Right renal cortex interstitium (tissue), 3 donors: Measurements from ENCODE around the gene FAM149B1. TPM values are rescaled to one million over a fixed set of nuclear protein-coding genes. Genes with fewer than 3 reads are reported as not detected.
"Not testable (repeated sequence)": the region's sequence is repeated elsewhere in the genome, so short reads cannot be mapped to it uniquely, and the experiment has no call there.

Experiments used
- DNase-seq, 3 donors: peaks; one replicate each; pipeline ENCODE4 v3.0.0-alpha.2; 2013; ENCODE audit warnings: low read depth in 3 of 3, low spot score in 2 of 3
- polyA plus RNA-seq, 3 donors: library from polyadenylated mRNA; unstranded; fragments of 120-200 nt; gene quantifications; one replicate each; pipeline ENCODE4 v1.2.1, GENCODE V29; 2013; ENCODE audit not compliant: insufficient read length in 3 of 3

The FAM149B1 gene
- polyA plus RNA-seq, 3 donors: 41.3 to 45.1 (median 41.4) TPM

- no peak for DNase-seq
Observed at GRCh38 chr10:73228247-73228646, 60.3 kb downstream of the FAM149B1 start.

GRCh38 chr10:73229567-73229966 lies 61.6 kb downstream of the FAM149B1 start:
- no peak for DNase-seq

- no peak for DNase-seq
Observed at GRCh38 chr10:73232887-73233286, 65.0 kb downstream of the FAM149B1 start.

- no peak for DNase-seq
Observed at GRCh38 chr10:73233883-73234282, 66.0 kb downstream of the FAM149B1 start.

DNA sequence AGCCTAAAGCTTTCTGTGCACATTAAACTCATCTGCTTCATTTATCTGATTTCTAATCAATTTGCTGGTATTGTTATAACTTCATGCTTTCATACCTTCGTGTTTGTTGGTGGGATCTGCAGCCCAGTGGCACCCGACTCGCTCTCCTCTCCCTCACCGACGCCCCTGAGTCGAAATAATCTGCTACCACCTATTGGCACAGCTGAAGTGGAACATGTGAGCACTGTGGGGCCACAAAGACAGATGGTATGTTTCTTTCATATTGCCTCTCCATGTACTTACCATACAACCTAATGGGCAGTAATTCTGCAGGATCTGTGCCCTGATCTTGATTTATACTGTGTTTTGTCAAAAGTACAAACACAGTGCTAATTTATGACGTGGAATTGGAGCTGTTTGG lies 66.8 kb downstream of the FAM149B1 start:
- no peak for DNase-seq

- no peak for DNase-seq
Observed at GRCh38 chr10:73238990-73239566, 71.2 kb downstream of the FAM149B1 start.

GRCh38 chr10:73239908-73240307 lies 72.0 kb downstream of the FAM149B1 start:
- DNase-seq: no peak

DNA sequence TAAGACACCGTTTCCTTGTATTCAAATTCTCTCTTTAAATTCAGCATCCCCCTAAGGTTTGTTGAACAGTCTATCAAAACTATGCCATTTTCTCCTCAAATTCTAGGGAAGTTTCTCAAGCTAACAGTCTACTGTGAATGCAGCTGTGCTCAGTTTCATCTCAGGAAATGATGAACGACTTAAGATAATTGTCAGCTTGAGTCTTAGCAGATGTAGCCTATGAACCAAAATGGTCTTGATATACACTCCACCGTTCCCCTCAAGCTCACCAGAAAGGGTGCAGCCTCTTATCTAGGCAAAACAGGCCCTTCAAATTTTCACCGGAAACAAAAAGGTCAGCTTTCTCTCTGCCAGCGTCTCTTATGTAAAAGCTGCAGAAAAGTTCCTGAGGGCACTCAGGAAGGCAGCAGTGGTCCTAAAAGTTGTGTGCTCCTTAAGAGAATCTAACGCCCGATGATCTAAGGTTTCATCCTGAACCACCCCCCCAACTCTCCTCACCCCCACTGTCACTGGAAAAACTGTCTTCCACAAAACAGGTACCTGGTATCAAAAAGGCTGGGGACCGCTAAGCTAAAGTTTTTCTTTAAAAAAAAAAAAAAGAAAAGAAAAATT lies 77.1 kb downstream of the FAM149B1 start:
- no peak for DNase-seq

GRCh38 chr10:73246322-73246645 lies 78.4 kb downstream of the FAM149B1 start:
- DNase-seq: no peak

- DNase-seq: peak; percentile 83 to 90 (median 86)
Observed at GRCh38 chr10:73246646-73247508, 79.0 kb downstream of the FAM149B1 start, which contains the start of gene DNAJC9. DNAJC9 (minus strand) TSS chr10:73247255; CDS start chr10:73247189, 66 bp downstream.

- DNase-seq: no peak
Observed at GRCh38 chr10:73247509-73248258, 79.8 kb downstream of the FAM149B1 start.

- DNase-seq: no peak
Observed at GRCh38 chr10:73248259-73248724, 80.4 kb downstream of the FAM149B1 start.

- DNase-seq: no peak
Observed at GRCh38 chr10:73251683-73252444, 83.9 kb downstream of the FAM149B1 start.

DNA sequence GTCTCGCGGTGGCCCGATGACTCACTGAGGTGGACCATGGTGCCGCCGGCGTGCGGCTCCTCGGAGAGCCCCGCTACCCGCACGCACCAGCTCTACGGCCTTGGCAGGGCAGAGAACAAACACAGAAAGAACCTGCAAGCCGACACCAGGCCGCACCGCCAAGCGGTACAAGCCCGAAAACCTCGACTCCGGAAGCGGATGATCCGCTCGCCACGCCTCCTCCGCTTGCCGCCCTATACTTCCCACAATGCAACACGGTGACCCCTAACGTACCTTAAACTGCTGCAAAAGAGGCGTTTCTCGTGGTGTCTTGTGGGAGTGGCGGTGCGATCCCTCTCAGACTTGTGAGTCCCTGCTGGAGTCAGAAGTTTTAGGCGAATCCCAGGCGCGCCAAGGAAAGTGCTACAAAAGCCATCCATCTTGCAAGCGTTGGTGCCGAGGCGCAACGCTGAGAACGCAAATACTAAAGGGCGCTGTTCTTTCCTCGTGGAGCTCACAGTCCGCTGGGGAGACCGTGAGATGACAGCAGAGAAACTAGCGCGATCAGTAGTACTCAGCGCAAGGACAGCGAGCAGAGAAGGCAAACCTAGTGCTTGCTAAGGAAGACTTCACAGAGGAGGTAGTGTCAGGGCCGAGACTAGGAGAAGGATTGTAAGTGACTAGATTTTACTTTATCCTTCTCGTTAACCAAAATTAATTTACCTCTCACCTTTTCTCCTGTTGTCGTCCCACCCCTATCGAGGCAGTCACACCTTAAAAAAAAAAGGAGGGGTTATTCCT lies 84.7 kb downstream of the FAM149B1 start, which contains the start of gene MRPS16:
Gene MRPS16, minus strand, starts transcription at position 200 of the 780 bp plus-strand sequence. Its CDS starts 162 bp downstream, at position 38.
- DNase-seq: peak; percentile 91 to 95 (median 94)

GRCh38 chr10:73253225-73253555 lies 85.3 kb downstream of the FAM149B1 start:
- no peak for DNase-seq

GRCh38 chr10:73258612-73259011 lies 90.7 kb downstream of the FAM149B1 start:
- DNase-seq: not testable (repeated sequence)

DNA sequence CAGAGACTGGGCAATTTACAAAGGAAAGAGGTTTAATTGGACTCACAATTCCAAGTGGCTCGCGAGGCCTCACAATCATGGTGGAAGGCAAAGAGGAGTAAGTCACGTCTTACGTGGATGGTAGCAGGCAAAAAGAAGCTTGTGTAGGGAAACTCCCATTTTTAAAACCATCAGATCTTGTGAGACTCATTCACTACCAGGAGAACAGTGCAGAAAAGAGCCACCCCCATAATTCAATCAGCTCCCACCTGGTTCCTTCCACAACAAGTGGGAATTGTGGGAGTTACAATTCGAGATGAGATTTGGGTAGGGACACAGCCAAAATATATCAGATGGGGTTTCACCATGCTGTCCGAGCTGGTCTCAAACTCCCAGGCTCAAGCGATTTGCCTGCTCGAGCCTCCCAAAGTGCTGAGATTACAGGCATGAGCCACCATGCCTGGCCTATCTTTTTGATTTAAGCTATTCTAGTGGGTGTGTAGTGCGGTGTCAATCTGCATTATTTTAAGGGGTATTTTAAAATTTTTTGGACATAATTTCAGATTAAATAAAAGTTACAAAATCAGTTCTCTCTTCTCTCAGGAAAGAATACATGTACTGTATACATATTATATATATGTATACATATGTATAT lies 93.6 kb downstream of the FAM149B1 start:
- DNase-seq: no peak

DNA sequence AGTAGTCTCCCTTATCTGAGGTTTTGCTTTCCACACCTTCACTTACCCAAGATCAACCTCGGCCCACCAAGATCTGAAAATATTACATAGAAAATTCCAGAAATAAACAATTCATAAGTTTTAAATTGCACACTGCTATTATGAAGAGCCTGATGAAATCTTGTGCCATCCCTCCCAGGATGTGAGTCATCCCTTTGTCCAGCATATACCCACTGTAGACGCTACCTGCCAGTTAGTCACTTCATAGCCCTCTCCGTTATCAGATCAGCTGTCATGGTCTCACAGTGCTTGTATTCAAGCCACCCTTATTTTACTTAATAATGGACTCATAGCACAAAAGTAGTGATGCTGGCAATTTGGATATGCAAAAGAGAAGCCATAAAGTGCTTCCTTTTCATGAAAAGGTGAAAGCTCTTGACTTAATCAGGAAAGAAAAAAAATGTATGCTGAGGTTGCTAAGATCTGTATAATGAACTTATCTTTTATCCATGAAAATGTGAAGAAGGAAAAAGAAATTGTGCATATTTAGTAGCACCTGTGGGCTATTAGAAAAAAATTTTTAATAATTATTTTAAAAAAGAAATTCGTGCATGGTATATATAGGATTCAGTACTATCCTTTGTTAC lies 94.3 kb downstream of the FAM149B1 start:
- no peak for DNase-seq
